ENCODE measurements around the gene PXT1. TPM values are rescaled to one million over a fixed set of nuclear protein-coding genes. Genes with fewer than 3 reads are reported as not detected.

Gene PXT1
- total RNA-seq, 2 donors from 2014 or later = not detected

DNA sequence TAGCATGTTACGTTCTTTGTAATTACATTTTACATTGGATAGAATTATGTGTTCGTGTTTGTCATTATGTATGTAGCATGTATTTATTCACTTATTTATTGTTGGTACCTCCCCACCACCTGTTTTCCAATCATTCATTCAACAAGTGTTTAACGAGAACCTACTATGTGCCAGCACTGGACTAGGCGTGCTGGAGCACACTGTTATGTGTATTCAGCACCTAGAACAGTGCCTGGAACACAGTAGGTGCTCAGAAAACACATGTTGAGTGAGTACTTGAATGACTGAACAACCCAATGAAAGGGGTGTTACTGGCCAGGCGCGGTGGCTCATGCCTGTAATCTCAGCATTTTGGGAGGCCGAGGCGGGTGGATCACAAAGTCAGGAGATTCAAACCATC, 66.5 kb downstream of the PXT1 start:
- H3K27me3 ChIP-seq = no peaks in the 10 kb centered on the region
- no peak overlapping the region for H3K27ac ChIP-seq
- WGBS, 2 donors = 85 to 89% methylated on average over 8 of the region's 8 CpGs
- DNase-seq = no peak
- ATAC-seq = no peak
- no peaks in the 10 kb centered on the region for H3K9me3 ChIP-seq
- H3K36me3 ChIP-seq (replicated peaks in 1 of 2; ENCODE audit: insufficient read depth in 1 of 2, low read depth in 2 of 2) = no peaks in the 10 kb centered on the region
- H3K4me1 ChIP-seq = no peaks in the 10 kb centered on the region
- H3K4me3 ChIP-seq = no peak overlapping the region
- intact Hi-C loops (cut with DNase I) = no loop called here
- no peak for TF ChIP-seq CTCF (IDR thresholded peaks at IDR 0.05)
- TF ChIP-seq POLR2A (IDR thresholded peaks at IDR 0.05) = no peak

- 80 to 82% methylated on average over 15 to 20 of the region's 20 CpGs for WGBS, 2 donors
- Histone ChIP-seq H3K9me3 (no peaks in the 10 kb centered on the region), H3K36me3 (replicated peaks in 1 of 2; ENCODE audit: insufficient read depth in 1 of 2, low read depth in 2 of 2) (no peaks in the 10 kb centered on the region), H3K4me1 (no peaks in the 10 kb centered on the region), H3K4me3 (no peak overlapping the region), H3K27ac (no peak overlapping the region), H3K27me3 (no peaks in the 10 kb centered on the region)
- DNase-seq (no peak), ATAC-seq (no peak)
- intact Hi-C loops (cut with DNase I) = no loop called here
- TF ChIP-seq POLR2A (IDR thresholded peaks at IDR 0.05) (no peak), CTCF (IDR thresholded peaks at IDR 0.05) (no peak)
These were observed 67.0 kb downstream of the PXT1 start for GRCh38 chr6:36375644-36376155.

DNA sequence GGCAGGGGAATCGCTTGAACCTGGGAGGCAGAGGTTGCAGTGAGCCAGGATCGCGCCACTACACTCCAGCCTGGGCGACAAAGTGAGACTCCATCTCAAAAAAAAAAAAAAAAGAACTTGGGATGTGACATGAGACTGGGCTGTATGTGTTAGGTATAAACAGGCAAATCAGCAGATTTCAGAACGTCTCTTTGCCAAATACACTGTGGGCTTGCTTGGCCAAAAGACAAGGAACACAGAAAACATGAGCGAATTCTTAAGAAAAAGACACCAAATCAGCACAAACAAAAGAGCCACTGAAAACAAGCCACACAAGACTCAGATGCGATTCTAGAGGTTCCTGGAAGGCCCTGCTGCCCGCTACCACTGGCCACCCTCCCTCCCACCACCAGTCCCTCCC, 67.7 kb downstream of the PXT1 start:
- Histone ChIP-seq H3K4me1 (no peaks in the 10 kb centered on the region), H3K9me3 (no peaks in the 10 kb centered on the region), H3K36me3 (replicated peaks in 1 of 2; ENCODE audit: insufficient read depth in 1 of 2, low read depth in 2 of 2) (no peaks in the 10 kb centered on the region), H3K27ac (no peak overlapping the region), H3K4me3 (no peak overlapping the region), H3K27me3 (no peaks in the 10 kb centered on the region)
- ATAC-seq (no peak), DNase-seq (no peak)
- intact Hi-C loops (cut with DNase I) = no loop called here
- no peak for TF ChIP-seq CTCF (IDR thresholded peaks at IDR 0.05)
- TF ChIP-seq POLR2A (IDR thresholded peaks at IDR 0.05) = no peak
- WGBS, 2 donors = 81 to 89% methylated on average over 8 of the region's 8 CpGs

GRCh38 chr6:36374194-36374593, 68.5 kb downstream of the PXT1 start:
- Histone ChIP-seq H3K36me3 (replicated peaks in 1 of 2; ENCODE audit: insufficient read depth in 1 of 2, low read depth in 2 of 2) (no peaks in the 10 kb centered on the region), H3K27me3 (no peaks in the 10 kb centered on the region), H3K4me3 (no peak overlapping the region), H3K27ac (no peak overlapping the region), H3K9me3 (no peaks in the 10 kb centered on the region), H3K4me1 (no peaks in the 10 kb centered on the region)
- 82 to 88% methylated on average over 4 of the region's 4 CpGs for WGBS, 2 donors
- intact Hi-C loops (cut with DNase I) = no loop called here
- TF ChIP-seq POLR2A (IDR thresholded peaks at IDR 0.05) = no peak
- no peak for TF ChIP-seq CTCF (IDR thresholded peaks at IDR 0.05)
- DNase-seq (no peak), ATAC-seq (no peak)

GRCh38 chr6:36373368-36374019, 69.2 kb downstream of the PXT1 start:
- Histone ChIP-seq H3K4me3 (no peak overlapping the region), H3K4me1 (no peaks in the 10 kb centered on the region), H3K9me3 (no peaks in the 10 kb centered on the region), H3K27ac (no peak overlapping the region), H3K36me3 (replicated peaks in 1 of 2; ENCODE audit: insufficient read depth in 1 of 2, low read depth in 2 of 2) (no peaks in the 10 kb centered on the region), H3K27me3 (no peaks in the 10 kb centered on the region)
- ATAC-seq = no peak
- intact Hi-C loops (cut with DNase I) = no loop called here
- WGBS, 2 donors = 41 to 64% methylated on average over 7 to 15 of the region's 15 CpGs
- no peak for DNase-seq
- no peak for TF ChIP-seq POLR2A (IDR thresholded peaks at IDR 0.05)
- TF ChIP-seq CTCF (IDR thresholded peaks at IDR 0.05) = no peak

Measured in body of pancreas (tissue), 4 donors.